Measurements from ENCODE around the gene GALNTL6. TPM values are rescaled to one million over a fixed set of nuclear protein-coding genes. Genes with fewer than 3 reads are reported as not detected.

The GALNTL6 gene
- total RNA-seq, 6 donors from 2014 or later, result 0.26 to 18.9 TPM; not detected in 4

- Histone ChIP-seq H3K9me3 (no peaks in the 10 kb centered on the region), H3K36me3 (no peaks in the 10 kb centered on the region), H3K27ac (no peak overlapping the region), H3K4me1 (no peaks in the 10 kb centered on the region), H3K4me3 (no peak overlapping the region), H3K27me3 (no peaks in the 10 kb centered on the region)
- WGBS, 2 donors, result 90 to 96% methylated on average over 8 of the region's 8 CpGs
- no peak for ATAC-seq (ENCODE audit: low FRiP score in 2 of 2)
- no peak for TF ChIP-seq POLR2A (IDR thresholded peaks at IDR 0.05)
- TF ChIP-seq POLR2AphosphoS5 (IDR thresholded peaks at IDR 0.05), result no peak
- TF ChIP-seq EP300 (IDR thresholded peaks at IDR 0.05), result no peak
- TF ChIP-seq CTCF (IDR thresholded peaks at IDR 0.05), result no peak
- no peak for DNase-seq
These were observed 1199.4 kb downstream of the GALNTL6 start for GRCh38 chr4:173012608-173013007.

GRCh38 chr4:173013232-173013930 is 1200.2 kb downstream of the GALNTL6 start:
- 18 to 20% methylated on average over 6 of the region's 6 CpGs for WGBS, 2 donors
- H3K27ac ChIP-seq, result no peak overlapping the region

GRCh38 chr4:173014113-173014558 is 1200.9 kb downstream of the GALNTL6 start:
- H3K9me3 ChIP-seq, result no peaks in the 10 kb centered on the region
- WGBS, 2 donors, result 56 to 57% methylated on average over 4 of the region's 4 CpGs
- no peak overlapping the region for H3K27ac ChIP-seq
- no peak overlapping the region for H3K4me3 ChIP-seq
- ATAC-seq (ENCODE audit: low FRiP score in 2 of 2), result peak in 1 of 2 donors; percentile 84
- H3K36me3 ChIP-seq, result no peaks in the 10 kb centered on the region
- no peak for TF ChIP-seq EP300 (IDR thresholded peaks at IDR 0.05)
- TF ChIP-seq POLR2A (IDR thresholded peaks at IDR 0.05), result no peak
- no peak for TF ChIP-seq CTCF (IDR thresholded peaks at IDR 0.05)
- no peak for TF ChIP-seq POLR2AphosphoS5 (IDR thresholded peaks at IDR 0.05)
- no peaks in the 10 kb centered on the region for H3K27me3 ChIP-seq
- no peak for DNase-seq
- no peaks in the 10 kb centered on the region for H3K4me1 ChIP-seq

More at GRCh38 chr4:173013232-173013930, 1200.2 kb downstream of the GALNTL6 start:
- Histone ChIP-seq H3K9me3 (no peaks in the 10 kb centered on the region), H3K27me3 (no peaks in the 10 kb centered on the region), H3K36me3 (no peaks in the 10 kb centered on the region), H3K4me1 (no peaks in the 10 kb centered on the region), H3K4me3 (no peak overlapping the region)
- DNase-seq (no peak), ATAC-seq (ENCODE audit: low FRiP score in 2 of 2) (peak in 1 of 2 donors; percentile 88)
- peak in 5 of 6 experiments; percentile 35 to 86 (median 56) for TF ChIP-seq CTCF (IDR thresholded peaks at IDR 0.05)
- no peak for TF ChIP-seq POLR2AphosphoS5 (IDR thresholded peaks at IDR 0.05)
- no peak for TF ChIP-seq EP300 (IDR thresholded peaks at IDR 0.05)
- TF ChIP-seq POLR2A (IDR thresholded peaks at IDR 0.05), result no peak

- ATAC-seq (ENCODE audit: low FRiP score in 2 of 2) (no peak), DNase-seq (no peak)
- TF ChIP-seq POLR2AphosphoS5 (IDR thresholded peaks at IDR 0.05) (no peak), CTCF (IDR thresholded peaks at IDR 0.05) (no peak), EP300 (IDR thresholded peaks at IDR 0.05) (no peak), POLR2A (IDR thresholded peaks at IDR 0.05) (no peak)
- Histone ChIP-seq H3K9me3 (no peaks in the 10 kb centered on the region), H3K27ac (no peak overlapping the region), H3K27me3 (no peaks in the 10 kb centered on the region), H3K4me1 (no peaks in the 10 kb centered on the region), H3K36me3 (no peaks in the 10 kb centered on the region), H3K4me3 (no peak overlapping the region)
- 91 to 93% methylated on average over 4 of the region's 4 CpGs for WGBS, 2 donors
These were observed 1201.6 kb downstream of the GALNTL6 start for GRCh38 chr4:173014836-173015235.

- TF ChIP-seq POLR2A (IDR thresholded peaks at IDR 0.05) (no peak), EP300 (IDR thresholded peaks at IDR 0.05) (no peak), CTCF (IDR thresholded peaks at IDR 0.05) (no peak)
- H3K9me3 ChIP-seq, result no peaks in the 10 kb centered on the region
- no peak for DNase-seq
These were observed 1204.6 kb downstream of the GALNTL6 start for GRCh38 chr4:173017802-173018201.

More at GRCh38 chr4:173017802-173018201, 1204.6 kb downstream of the GALNTL6 start:
- H3K4me1 ChIP-seq, result no peaks in the 10 kb centered on the region
- H3K27me3 ChIP-seq, result no peaks in the 10 kb centered on the region
- H3K4me3 ChIP-seq, result no peak overlapping the region
- no peak for ATAC-seq (ENCODE audit: low FRiP score in 2 of 2)
- H3K27ac ChIP-seq, result no peak overlapping the region
- no peaks in the 10 kb centered on the region for H3K36me3 ChIP-seq
